H9 (cell line): ENCODE data around the gene RWDD4. TPM values are rescaled to one million over a fixed set of nuclear protein-coding genes. Genes with fewer than 3 reads are reported as not detected.

Experiments
- DNase-seq: peaks from one replicate; pipeline ENCODE4 v3.0.0-alpha.2; 2017
- H2AFZ ChIP-seq: one replicate; pipeline ENCODE4 v1.6.1; 2013; ENCODE audit warnings: mild to moderate bottlenecking, low read length, control low read depth, moderate library complexity
- H2AK5ac ChIP-seq: 2 replicates; pipeline ENCODE4 v1.6.1; 2013; ENCODE audit warnings: low read length, control low read depth, mixed read lengths; ENCODE audit not compliant: insufficient read length
- H2BK120ac ChIP-seq: one replicate; pipeline ENCODE4 v1.6.1; 2013; ENCODE audit warnings: low read depth, mild to moderate bottlenecking, low read length, control low read depth, inconsistent platforms; ENCODE audit not compliant: poor library complexity, severe bottlenecking
- H2BK12ac ChIP-seq: 2 replicates; pipeline ENCODE4 v1.6.1; 2013; ENCODE audit warnings: low read length, control low read depth, mixed read lengths, low read depth; ENCODE audit not compliant: insufficient read length
- H2BK15ac ChIP-seq: 2 replicates; pipeline ENCODE4 v1.6.1; 2013; ENCODE audit warnings: low read depth, low read length, control low read depth
- H2BK20ac ChIP-seq: one replicate; pipeline ENCODE4 v1.6.1; 2013; ENCODE audit warnings: low read depth, mild to moderate bottlenecking, low read length, control low read depth, inconsistent platforms; ENCODE audit not compliant: poor library complexity, severe bottlenecking
- H2BK5ac ChIP-seq: 2 replicates; pipeline ENCODE4 v1.6.1; 2013; ENCODE audit warnings: low read length, control low read depth, mixed read lengths; ENCODE audit not compliant: insufficient read length
- H3K14ac ChIP-seq: 2 replicates; pipeline ENCODE4 v1.6.1; 2013; ENCODE audit warnings: low read length, control low read depth; ENCODE audit not compliant: insufficient read depth
- H3K18ac ChIP-seq: 2 replicates; pipeline ENCODE4 v1.6.1; 2013; ENCODE audit warnings: low read depth, mild to moderate bottlenecking, mixed read lengths, low read length, control low read depth; ENCODE audit not compliant: insufficient read length
- H3K23ac ChIP-seq: 2 replicates; pipeline ENCODE4 v1.6.1; 2013; ENCODE audit warnings: low read length, control low read depth, mixed read lengths, low read depth; ENCODE audit not compliant: insufficient read length
- H3K23me2 ChIP-seq: 2 replicates; pipeline ENCODE4 v1.6.1; 2013; ENCODE audit warnings: low read depth, mild to moderate bottlenecking, mixed read lengths, low read length, control low read depth; ENCODE audit not compliant: insufficient read length, poor library complexity, severe bottlenecking
- H3K27ac ChIP-seq: 2 replicates; pipeline ENCODE4 v1.5.1; 2013; ENCODE audit warnings: low read length, control low read depth, mixed read lengths, low read depth; ENCODE audit not compliant: insufficient read length
- H3K27me3 ChIP-seq: 2 replicates; pipeline ENCODE4 v1.6.1; 2013; ENCODE audit warnings: low read length, control low read depth, inconsistent platforms; ENCODE audit not compliant: insufficient read depth
- H3K4ac ChIP-seq: 2 replicates; pipeline ENCODE4 v1.6.1; 2013; ENCODE audit warnings: low read depth, mild to moderate bottlenecking, control low read depth, inconsistent platforms, low read length, moderate library complexity
- H3K4me1 ChIP-seq: 2 replicates; pipeline ENCODE4 v1.6.1; 2013; ENCODE audit warnings: low read length, control low read depth, inconsistent platforms; ENCODE audit not compliant: insufficient read depth
- H3K4me2 ChIP-seq: 2 replicates; pipeline ENCODE4 v1.6.1; 2013; ENCODE audit warnings: low read length, control low read depth, mixed read lengths; ENCODE audit not compliant: insufficient read length, insufficient read depth
- H3K56ac ChIP-seq: 2 replicates; pipeline ENCODE4 v1.6.1; 2013; ENCODE audit warnings: low read depth, mild to moderate bottlenecking, mixed read lengths, low read length, control low read depth; ENCODE audit not compliant: insufficient read length
- H3K79me1 ChIP-seq: 2 replicates; pipeline ENCODE4 v1.6.1; 2013; ENCODE audit warnings: low read depth, mild to moderate bottlenecking, moderate library complexity, low read length, control low read depth, inconsistent platforms; ENCODE audit not compliant: insufficient read depth, poor library complexity, severe bottlenecking
- H3K79me2 ChIP-seq: 2 replicates; pipeline ENCODE4 v1.6.1; 2013; ENCODE audit warnings: low read length, control low read depth, inconsistent platforms; ENCODE audit not compliant: insufficient read depth
- H3K9ac ChIP-seq: 2 replicates; pipeline ENCODE4 v1.6.1; 2013; ENCODE audit warnings: low read length, control low read depth, mixed read lengths; ENCODE audit not compliant: insufficient read length; ENCODE audit errors: extremely low read depth
- H3K9me3 ChIP-seq: one replicate; pipeline ENCODE4 v1.6.1; 2013; ENCODE audit warnings: low read depth, low read length, inconsistent platforms; ENCODE audit not compliant: control insufficient read depth
- H3T11ph ChIP-seq: one replicate; pipeline ENCODE4 v1.6.1; 2013; ENCODE audit warnings: mild to moderate bottlenecking, low read length, control low read depth, inconsistent platforms
- H4K20me1 ChIP-seq: one replicate; pipeline ENCODE4 v1.6.1; 2013; ENCODE audit not compliant: control insufficient read depth, insufficient read length, insufficient read depth
- H4K5ac ChIP-seq: 2 replicates; pipeline ENCODE4 v1.6.1; 2013; ENCODE audit warnings: low read depth, mild to moderate bottlenecking, mixed read lengths, low read length, control low read depth; ENCODE audit not compliant: insufficient read length
- H4K8ac ChIP-seq: replicated peaks from 2 replicates; pipeline ENCODE4 v1.6.1; 2013; ENCODE audit warnings: low read length, control low read depth, mixed read lengths, low read depth; ENCODE audit not compliant: insufficient read length
- H4K91ac ChIP-seq: 2 replicates; pipeline ENCODE4 v1.6.1; 2013; ENCODE audit warnings: low read depth, mild to moderate bottlenecking, moderate library complexity, mixed read lengths, low read length, control low read depth; ENCODE audit not compliant: insufficient read length
- H3K27ac Mint-ChIP-seq, 3 experiments: 2 replicates in 2 of 3; 3 replicates in 1 of 3; pipeline ENCODE4 v1.8.0; 2020 to 2021; ENCODE audit warnings: mixed read lengths in 3 of 3, mild to moderate bottlenecking in 1 of 3, moderate library complexity in 1 of 3
- H3K27me3 Mint-ChIP-seq: 2 replicates; pipeline ENCODE4 v1.8.0; 2021; ENCODE audit warnings: low read depth, mild to moderate bottlenecking, moderate library complexity, mixed read lengths
- H3K36me3 Mint-ChIP-seq, 3 experiments: 2 replicates in 2 of 3; 3 replicates in 1 of 3; pipeline ENCODE4 v1.8.0; 2020 to 2021; ENCODE audit warnings: low read depth in 3 of 3, mixed read lengths in 3 of 3; ENCODE audit not compliant: insufficient read depth in 1 of 3
- H3K4me1 Mint-ChIP-seq, 2 experiments: 2 replicates each; pipeline ENCODE4 v1.8.0; 2020; ENCODE audit warnings: mixed read lengths in 2 of 2
- H3K4me3 Mint-ChIP-seq, 2 experiments: 2 replicates in 1 of 2; 3 replicates in 1 of 2; pipeline ENCODE4 v1.8.0; 2020 to 2021; ENCODE audit warnings: mild to moderate bottlenecking in 2 of 2, mixed read lengths in 2 of 2, moderate library complexity in 1 of 2
- H3K9me3 Mint-ChIP-seq, 2 experiments: 2 replicates in 1 of 2; 3 replicates in 1 of 2; pipeline ENCODE4 v1.8.0; 2020; ENCODE audit warnings: mild to moderate bottlenecking in 2 of 2, mixed read lengths in 2 of 2, moderate library complexity in 1 of 2
- CTCF ChIP-seq: fragments of 200-600 bp; sonication (generic); conservative IDR thresholded peaks from 3 replicates; pipeline ENCODE4 v1.8.0; 2021; ENCODE audit warnings: antibody characterized with exemption, mild to moderate bottlenecking
- total RNA-seq: library from RNA; stranded (reverse); gene quantifications from 2 replicates; pipeline ENCODE4 v1.2.1, GENCODE V29; 2021

Gene RWDD4
- total RNA-seq, 1 experiment from 2014 or later = 17.8 TPM

GRCh38 chr4:183698909-183699308 lies 39.9 kb upstream of the RWDD4 start:
- Histone ChIP-seq H2BK12ac (no peak overlapping the region), H2BK15ac (no peak overlapping the region), H3T11ph (no peak overlapping the region), H3K23ac (no peak overlapping the region), H3K27ac (no peak overlapping the region), H3K79me2 (no peaks in the 10 kb centered on the region), H2BK120ac (no peak overlapping the region), H3K9ac (no peak overlapping the region), H3K23me2 (no peaks in the 10 kb centered on the region), H3K79me1 (no peaks in the 10 kb centered on the region), H3K14ac (no peak overlapping the region), H3K27me3 (no peaks in the 10 kb centered on the region), H2BK20ac (no peak overlapping the region), H3K4me2 (no peak overlapping the region), H2AFZ (no peak overlapping the region), H3K9me3 (no peaks in the 10 kb centered on the region), H4K5ac (no peak overlapping the region), H4K20me1 (no peaks in the 10 kb centered on the region), H3K4me1 (no peaks in the 10 kb centered on the region), H3K56ac (no peak overlapping the region), H4K8ac (no peak overlapping the region), H2AK5ac (no peak overlapping the region), H2BK5ac (no peak overlapping the region), H3K18ac (no peak overlapping the region), H4K91ac (no peak overlapping the region), H3K4ac (no peak overlapping the region)
- Mint-ChIP-seq H3K36me3 (peaks cover 49 to 85% (median 84%) of the 10 kb centered on the region in 3 experiments), H3K4me1 (no peaks in the 10 kb centered on the region; a peak in 1 of 4 replicates), H3K4me3 (no peak overlapping the region), H3K27ac (no peak overlapping the region), H3K27me3 (no peaks in the 10 kb centered on the region), H3K9me3 (no peaks in the 10 kb centered on the region; a peak in 1 of 5 replicates)
- no peak for DNase-seq
- TF ChIP-seq CTCF = no peak
